ENCODE measurements around the gene MAD1L1.

Gene MAD1L1

GRCh38 chr7:1943933-1944618 lies 288.7 kb downstream of the MAD1L1 start:
- DNase-seq (ENCODE audit: low read depth in 2 of 2) = no peak

DNA sequence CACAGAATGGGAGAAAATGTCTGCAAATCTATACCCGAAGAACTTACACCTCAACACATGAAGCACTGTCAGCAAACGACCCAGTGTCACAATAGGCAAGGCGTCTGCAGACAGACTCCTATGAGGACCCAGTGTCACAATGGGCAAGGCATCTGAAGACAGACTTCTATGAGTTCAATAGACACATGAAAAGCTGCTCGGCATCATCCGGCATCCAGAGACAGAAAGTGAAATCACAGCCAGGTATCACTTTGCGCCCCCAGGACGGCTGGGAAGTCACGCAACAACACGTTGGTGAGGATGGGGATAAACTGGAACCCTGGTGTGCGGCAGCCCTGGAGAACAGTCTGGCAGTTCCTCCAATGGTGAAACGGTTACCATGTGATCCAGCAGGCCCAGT lies 289.4 kb downstream of the MAD1L1 start:
- no peak for DNase-seq (ENCODE audit: low read depth in 2 of 2)

GRCh38 chr7:1942941-1943289 lies 289.8 kb downstream of the MAD1L1 start:
- no peak for DNase-seq (ENCODE audit: low read depth in 2 of 2)

DNA sequence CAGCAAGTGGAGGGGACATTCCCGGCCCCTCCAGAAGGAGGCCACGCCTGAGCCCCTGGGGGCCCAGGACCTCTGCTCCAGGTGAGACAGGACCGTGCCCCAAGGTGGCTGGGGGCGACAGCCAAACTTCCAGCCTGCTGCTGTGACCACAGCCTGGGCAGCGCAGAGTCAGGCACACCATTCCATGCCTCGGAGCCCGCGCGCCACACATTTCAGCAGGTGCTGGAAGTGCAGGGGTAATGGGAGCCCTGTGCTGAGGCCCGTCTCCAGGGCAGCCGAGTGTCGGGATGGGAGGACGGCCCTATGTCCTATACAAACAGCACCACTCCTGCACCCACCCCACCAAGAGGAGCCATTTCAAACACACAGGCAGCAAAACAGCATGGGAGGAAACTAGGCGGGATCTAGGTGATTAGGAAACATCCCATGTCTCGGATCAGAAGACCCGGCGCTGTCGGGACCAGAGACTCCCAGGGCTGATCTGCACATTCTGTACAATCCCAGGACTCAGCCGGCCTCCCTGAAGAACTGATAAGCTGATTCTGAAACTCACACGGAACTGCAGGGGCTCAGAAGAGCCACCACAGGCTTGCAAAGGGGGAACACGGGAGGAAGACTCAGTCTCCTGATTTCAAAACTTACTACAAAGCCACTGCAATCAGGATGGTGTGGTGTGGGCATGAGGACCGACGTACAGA lies 290.4 kb downstream of the MAD1L1 start:
- no peak for DNase-seq (ENCODE audit: low read depth in 2 of 2)

DNA sequence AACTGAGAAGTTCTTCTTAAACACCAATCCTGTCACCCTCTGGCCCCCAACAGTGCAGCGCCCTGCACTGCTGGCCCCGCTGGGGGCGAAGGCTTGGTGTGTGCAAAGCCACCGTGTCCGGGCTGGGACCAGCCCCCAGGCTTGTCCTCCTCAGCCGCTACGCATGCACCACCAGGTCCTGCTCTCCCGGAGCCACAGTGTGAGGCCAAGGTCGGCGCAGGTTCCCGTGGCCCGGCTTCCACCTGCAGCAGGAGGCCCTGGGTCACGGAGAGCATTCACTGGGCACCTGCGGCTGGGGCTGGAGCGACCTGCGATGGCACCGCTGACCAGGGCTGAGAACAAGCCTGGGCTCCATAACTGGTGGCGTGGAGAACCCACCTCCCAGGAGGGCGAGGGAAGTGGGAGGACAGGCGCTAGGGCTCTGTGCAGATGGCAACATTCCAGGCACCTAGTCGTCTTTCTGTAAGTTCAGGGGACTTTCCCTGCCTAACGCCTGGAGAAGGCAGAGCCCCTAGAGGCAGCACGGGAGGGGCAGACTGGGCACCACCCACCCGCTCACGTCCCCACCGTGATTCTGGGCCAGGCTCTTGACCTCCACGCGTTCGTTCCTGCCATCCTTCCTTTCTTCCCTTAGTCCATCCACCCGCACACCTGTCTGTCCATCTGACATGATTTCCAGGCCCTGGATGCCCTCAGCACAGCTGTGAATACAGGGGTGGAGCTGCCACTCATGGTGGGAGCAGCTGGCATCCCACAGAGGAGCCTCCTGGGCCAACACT lies 291.1 kb downstream of the MAD1L1 start:
- no peak for DNase-seq (ENCODE audit: low read depth in 2 of 2)

GRCh38 chr7:1940863-1941262 lies 291.9 kb downstream of the MAD1L1 start:
- DNase-seq (ENCODE audit: low read depth in 2 of 2) = no peak

GRCh38 chr7:1940402-1940786 lies 292.4 kb downstream of the MAD1L1 start:
- DNase-seq (ENCODE audit: low read depth in 2 of 2) = no peak

DNA sequence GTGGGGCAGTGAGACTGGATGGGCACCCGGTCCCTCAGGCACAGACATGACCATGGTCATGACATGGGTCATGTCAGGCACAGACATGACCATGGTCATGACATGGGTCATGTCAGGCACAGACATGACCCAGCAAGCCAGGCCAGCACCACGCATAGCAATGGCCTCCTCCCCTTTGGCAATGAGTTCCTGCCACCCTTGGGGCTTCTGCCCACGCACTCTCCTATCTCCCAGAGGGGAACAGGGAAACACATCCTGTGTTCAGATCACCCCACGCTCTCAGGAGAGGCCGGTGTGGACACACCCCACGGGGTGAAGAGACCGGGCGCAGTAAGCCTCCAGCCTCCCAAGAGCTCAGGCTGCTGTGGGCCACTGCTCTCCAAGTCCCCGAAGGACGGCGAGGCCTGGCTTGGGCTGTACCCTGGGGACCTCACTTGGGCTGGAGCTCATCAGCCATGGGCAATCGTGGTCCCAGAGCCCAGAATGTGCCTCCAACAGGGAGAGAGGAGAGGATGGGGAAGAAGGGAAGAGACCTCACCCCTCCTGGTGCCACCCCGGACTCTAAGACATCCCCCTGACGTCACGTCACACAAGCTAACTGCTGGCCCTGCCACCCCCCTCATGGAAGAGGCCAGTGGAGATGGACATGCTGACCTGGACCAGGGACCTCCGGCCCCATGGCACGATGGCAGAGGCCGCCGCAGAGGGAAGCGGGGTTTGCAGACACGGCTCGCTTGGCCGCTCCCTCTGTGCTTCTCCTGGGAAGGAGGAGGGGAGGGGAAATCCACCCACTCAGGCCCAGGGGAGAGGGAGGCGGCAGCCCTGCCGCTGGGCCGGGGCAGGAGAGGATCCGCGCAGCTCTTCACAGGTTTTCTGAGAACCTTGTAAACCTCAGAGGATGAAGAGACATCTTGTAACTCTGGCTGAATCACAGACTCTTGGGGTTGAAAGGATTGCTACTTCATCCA lies 293.0 kb downstream of the MAD1L1 start:
- no peak for DNase-seq (ENCODE audit: low read depth in 2 of 2)

GRCh38 chr7:1938788-1939433 lies 293.8 kb downstream of the MAD1L1 start:
- no peak for DNase-seq (ENCODE audit: low read depth in 2 of 2)

DNA sequence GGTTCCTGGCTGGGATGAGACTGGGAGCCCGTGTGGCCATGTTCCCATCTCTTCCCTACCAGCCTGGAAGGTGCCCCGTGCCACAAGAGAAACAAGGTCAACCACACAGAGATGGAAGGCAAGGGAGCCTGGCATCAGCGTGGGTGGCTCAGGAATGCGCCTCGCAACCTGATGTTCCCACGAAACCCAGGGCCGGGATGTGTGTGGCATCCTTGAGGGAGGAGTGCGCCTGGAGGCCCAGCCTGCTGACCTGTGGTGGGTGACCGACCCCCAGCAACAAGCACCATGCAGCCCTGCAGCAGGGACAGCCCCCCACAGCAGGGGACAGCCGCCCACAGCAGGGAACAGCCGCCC lies 295.5 kb downstream of the MAD1L1 start:
- no peak for DNase-seq (ENCODE audit: low read depth in 2 of 2)

- no peak for DNase-seq (ENCODE audit: low read depth in 2 of 2)
Measured at GRCh38 chr7:1936531-1937251, 296.1 kb downstream of the MAD1L1 start.

DNA sequence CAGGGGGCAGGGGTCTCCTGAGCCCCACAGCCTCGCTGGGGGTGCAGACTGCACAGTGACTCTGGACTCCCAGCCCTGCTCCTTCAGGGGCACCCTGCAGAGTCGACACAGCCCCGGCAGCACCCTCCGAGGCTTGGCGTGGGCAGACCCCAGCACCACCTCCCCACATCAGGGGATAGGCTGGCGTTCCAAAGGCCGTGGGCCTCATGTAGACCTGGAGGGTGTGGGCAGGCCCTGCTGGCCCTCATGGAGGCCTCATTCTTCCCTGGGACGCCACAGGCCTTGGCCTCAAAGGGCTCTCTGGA lies 296.8 kb downstream of the MAD1L1 start:
- no peak for DNase-seq (ENCODE audit: low read depth in 2 of 2)

- DNase-seq (ENCODE audit: low read depth in 2 of 2) = no peak
Measured at GRCh38 chr7:1935176-1936005, 297.4 kb downstream of the MAD1L1 start.

DNA sequence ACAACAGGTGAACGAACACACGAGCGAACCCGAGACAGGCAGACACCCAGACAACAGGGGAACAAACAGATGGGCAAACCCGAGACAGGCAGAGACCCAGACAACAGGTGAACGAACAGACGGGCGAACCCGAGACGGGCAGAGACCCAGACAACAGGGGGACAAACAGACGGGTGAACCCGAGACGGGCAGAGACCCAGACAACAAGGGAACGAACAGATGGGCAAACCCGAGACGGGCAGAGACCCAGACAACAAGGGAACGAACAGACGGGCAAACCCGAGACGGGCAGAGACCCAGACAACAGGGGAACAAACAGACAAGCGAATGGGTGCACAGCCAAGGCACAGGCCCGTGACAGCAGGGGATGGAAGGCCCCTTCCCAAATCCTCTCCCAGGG lies 298.0 kb downstream of the MAD1L1 start:
- DNase-seq (ENCODE audit: low read depth in 2 of 2) = no peak

DNA sequence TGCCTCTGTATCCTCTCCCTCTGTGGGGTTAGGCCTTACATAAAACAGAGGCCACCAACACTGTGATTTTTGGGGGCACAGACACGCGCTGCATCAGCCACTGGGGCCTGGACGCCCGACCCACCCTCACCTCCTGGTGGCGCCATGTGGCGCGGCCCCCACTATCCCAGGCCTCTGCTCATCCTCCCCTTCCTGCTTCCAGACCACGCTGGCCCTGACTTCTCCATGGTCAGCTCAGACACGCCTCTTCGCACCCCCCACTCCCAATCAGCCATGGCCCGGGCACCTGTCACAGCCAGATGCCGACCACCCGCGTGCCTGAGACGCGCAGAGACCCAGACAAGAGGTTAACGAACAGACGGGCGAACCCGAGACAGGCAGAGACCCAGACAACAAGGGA lies 298.7 kb downstream of the MAD1L1 start:
- no peak for DNase-seq (ENCODE audit: low read depth in 2 of 2)

- no peak for DNase-seq (ENCODE audit: low read depth in 2 of 2)
Measured at GRCh38 chr7:1933066-1933750, 299.5 kb downstream of the MAD1L1 start.

DNA sequence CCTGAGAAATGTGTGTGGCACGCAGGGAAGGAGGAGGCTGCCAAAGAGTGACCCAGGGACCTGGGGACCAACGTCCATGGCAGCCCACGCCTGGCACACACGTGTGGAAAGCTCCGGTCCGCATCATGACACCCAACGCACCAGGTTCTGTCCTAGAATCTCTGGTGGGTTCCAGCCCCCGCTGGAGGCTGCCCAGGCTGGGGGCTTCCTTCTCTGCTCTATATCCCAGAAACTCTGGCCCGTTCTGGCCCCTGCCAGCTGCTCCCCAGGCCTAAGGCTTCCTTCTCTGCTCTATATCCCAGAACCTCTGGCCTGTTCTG lies 300.8 kb downstream of the MAD1L1 start:
- DNase-seq (ENCODE audit: low read depth in 2 of 2) = no peak

DNA sequence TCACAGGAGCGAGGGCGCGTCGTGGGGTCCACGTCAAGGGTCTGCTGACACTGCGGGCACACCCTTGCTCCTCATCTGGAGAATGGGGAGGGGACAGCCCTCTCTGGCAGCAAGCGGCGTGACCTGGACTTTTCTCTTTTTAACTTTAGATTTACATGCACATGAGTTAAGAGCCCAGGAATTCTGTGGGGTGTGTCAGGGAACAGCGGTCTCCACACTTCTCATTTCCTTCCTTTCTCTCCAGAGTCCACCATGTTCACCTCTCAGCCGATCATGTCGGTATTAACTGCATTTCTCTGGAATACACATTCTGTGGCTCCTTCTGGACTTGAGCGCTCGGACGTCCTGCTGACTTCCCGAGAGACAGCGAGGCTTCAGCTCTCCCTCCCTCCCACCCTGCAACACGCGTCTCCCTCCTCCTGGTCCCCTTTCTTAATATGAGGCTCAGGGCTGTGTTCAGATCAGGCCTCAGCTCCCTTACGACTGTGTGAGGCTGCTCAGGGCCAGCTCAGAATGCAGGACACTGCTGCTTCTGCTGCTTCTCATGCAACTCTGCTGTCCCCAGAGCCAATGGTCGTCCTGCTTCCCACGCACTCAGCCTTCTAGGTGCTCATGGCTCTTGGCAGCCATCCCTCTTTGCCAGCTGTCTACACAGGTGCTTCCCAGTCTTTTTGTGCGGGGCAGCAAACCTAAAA lies 301.3 kb downstream of the MAD1L1 start:
- no peak for DNase-seq (ENCODE audit: low read depth in 2 of 2)

Data from fibroblast of skin of left biceps (primary cell).